GM18526 (cell line): ENCODE results near the gene SMG6.

Experiments used
- POLR2A ChIP-seq: IDR thresholded peaks from 3 replicates; pipeline ENCODE4 v1.6.1; 2011; ENCODE audit not compliant: insufficient read length; ENCODE audit errors: extremely low read depth

The SMG6 gene

DNA sequence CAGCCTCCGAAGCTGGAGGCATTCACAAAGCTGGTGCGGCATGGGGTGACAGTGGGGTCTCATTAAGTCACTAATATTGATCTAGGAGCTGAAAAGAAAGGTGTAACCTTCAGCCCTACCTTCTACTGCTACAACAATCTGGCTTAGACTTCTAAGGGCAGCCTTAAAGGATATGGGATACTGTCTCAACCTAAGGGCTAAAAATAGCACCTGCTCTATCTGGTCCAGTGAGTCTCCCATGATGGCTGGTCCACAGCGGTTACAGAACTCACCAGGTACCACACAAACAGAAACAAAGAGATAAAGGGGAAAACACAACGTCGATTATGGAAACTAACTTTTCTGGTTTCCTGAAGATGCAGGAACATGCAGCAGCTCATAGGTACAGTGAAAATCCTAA lies 115.8 kb downstream of the SMG6 start:
- no peak for TF ChIP-seq POLR2A

DNA sequence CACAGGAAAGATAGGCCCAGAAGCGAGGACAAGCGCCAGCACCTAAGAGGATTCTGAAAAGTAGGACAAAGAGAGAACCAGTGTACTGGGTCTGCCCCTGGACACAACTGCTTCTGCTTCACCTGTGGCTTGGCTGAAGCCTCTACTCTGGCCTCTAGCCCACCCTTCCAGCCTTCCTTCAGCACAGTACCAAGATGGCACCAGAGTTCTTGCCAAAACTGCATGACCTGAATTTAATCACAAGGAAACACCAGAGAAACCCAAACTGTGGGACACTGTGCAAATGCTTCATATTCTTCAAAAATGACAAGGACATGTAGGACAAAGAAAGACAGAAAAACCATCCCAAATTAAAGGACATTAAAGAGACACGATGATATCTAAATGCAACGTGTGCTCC lies 116.6 kb downstream of the SMG6 start:
- TF ChIP-seq POLR2A, result no peak

DNA sequence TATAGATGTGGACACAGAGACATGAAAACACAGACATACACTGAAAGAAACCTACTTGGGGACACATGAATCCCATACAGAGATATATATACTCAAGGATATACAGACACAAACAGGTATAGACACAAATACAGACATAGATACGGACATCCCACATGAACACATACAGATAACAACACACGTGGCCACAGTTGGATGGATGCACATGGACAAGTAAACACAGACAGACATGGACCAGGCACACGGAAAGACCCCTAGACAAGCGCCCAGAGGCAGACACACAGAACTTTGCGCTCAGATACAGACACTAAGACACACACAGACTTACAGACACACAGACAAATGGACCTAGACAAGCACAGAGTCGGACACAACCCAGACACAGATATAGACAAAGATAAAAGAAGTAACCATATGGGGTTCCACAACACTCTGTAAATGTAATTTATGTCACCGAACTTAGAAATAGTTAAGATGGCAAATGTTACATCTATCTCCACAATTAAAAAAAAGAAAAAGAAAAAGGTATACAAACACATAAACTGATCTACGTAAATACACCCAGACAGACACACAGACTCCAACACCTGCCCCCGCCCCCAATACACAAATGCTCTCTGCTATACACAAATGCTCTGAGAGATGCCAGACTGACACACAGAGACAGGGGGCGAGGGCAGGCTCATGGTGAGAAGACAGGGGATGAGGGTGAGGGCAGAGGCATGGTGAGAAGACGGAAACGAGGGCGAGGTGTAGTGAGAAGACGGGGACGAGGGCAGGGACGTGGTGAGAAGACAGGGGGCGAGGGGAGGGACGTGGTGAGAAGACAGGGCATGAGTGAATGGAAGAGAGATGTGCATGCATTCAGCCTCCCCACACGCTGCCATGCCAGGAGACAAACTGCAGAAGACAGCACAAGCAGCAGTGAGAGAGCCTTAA lies 118.3 kb downstream of the SMG6 start:
- TF ChIP-seq POLR2A, result no peak

DNA sequence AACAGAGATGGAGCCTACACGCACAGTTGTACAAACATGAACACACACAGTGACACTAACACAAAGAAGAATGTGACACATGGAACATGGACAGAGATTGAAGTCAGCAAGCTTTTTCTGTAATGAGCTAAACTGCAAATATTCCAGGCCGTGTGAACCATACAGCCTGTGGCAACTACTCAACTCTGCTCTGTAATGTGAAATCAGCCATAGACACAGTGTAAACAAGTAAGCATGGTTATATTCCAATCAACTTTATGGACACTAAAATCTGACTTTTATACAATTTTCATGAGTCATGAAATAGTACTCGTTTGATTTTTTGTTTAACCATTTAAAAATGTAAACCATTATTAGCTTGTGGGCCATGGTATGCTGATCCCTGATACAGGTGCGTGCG lies 120.2 kb downstream of the SMG6 start:
- TF ChIP-seq POLR2A, result no peak

DNA sequence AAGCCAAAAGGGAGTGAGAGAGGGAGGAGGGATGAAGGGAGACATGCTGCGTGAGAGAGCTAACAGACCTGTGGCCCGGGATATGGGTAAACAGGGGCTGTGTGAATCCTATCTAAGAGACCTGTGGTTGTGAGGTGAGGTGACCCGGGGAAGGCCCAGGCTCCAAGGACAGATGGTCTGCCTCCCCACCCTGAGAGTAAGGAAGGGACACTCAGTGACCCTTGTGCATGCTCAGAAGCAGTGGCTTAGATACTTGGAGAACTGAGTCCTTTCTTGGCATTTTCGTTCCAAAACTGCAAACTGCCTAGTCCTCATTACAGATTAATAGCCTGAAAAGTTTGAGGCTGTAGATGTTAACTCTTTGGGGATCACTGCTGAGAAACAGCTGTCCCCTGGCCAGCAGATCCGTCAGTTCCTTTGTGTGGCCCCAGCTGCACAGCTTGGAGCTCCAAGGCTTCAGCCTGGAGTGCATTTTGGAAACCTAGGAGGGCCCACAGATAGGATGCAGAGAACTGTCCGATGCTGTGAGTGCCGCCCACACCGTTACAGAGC lies 121.6 kb downstream of the SMG6 start:
- TF ChIP-seq POLR2A, result no peak

DNA sequence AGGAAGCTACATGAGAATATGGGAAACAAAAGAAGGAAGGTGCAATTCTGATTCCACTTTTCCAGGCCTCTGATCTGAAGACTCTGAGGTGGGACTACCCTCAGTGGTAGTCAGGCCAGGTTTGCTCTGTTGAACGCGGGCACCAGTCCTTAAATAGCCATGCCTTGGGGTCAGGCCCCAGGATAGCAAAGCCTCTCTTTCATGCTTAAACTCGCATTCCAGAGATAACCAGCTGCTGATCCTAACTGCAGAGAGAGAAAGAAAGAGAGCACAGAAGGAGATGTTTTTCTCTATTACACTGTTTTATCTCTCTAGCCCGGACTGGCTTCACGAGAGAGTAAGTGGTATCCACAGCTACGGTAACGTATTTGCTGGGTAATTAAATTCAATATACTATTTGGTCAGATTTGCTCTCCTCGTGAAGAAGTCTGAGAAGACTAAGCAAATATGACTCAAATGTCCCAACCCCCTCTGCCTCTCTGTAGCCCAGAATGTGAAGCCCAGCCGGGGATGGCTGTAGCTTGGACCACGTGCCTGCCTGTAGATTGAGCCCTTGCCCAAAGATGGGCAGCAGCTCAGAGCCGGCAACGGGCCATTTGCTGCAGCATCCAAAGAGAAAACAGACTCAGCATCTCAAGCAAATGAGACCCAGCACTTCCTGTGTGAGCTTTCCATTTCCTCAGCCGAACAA lies 122.2 kb downstream of the SMG6 start:
- TF ChIP-seq POLR2A, result no peak

DNA sequence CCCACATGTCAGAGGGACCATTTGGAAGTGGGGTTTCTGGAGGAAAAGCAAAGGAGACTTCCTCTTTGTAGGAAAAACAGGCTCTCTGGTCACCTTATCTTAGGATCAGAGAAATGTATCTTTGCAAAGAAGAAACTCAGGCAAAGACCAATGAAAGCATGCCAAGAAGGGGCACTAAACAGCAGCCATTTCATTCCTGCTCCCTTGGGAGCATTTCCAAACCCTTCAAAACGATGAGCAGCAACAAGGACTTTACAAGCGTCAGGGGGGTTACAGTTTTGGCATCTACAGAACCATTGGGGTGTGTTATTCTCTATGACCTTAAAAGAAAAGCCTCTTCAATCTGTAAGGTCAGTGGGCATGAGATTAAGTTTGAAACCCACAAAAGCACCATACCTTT lies 122.8 kb downstream of the SMG6 start:
- no peak for TF ChIP-seq POLR2A

DNA sequence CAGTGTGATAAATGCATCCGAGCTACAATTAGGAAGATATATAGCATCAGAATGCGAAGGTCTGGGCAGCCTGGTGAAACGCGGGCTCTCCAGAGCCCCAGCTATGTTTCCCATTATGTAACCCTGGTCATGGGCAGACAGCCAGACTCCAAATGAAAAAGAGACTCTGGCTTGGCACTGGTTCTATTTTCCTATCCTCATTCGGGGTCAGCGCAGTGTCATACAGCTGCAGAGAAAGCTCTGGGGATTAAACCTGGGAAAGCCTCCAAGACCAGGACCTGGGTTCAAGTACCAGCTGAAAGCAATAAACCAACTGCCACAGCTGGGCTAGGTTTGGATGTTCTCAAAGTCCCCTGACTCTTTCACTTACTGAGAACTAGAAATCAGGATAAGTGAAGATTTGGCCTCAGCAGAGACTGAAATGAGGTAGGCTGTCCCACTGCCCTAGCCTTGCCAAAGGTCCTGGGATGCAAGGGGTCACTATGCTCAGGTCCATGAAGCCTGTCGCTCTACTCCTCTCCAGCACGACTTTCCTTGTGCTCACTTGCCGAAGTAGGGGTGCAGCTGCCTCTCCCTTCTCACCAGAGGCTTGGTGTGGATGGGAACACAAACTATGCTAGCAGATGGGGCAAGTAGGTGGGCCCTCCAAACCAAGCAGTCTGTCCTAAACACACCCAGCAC lies 123.8 kb downstream of the SMG6 start:
- no peak for TF ChIP-seq POLR2A

DNA sequence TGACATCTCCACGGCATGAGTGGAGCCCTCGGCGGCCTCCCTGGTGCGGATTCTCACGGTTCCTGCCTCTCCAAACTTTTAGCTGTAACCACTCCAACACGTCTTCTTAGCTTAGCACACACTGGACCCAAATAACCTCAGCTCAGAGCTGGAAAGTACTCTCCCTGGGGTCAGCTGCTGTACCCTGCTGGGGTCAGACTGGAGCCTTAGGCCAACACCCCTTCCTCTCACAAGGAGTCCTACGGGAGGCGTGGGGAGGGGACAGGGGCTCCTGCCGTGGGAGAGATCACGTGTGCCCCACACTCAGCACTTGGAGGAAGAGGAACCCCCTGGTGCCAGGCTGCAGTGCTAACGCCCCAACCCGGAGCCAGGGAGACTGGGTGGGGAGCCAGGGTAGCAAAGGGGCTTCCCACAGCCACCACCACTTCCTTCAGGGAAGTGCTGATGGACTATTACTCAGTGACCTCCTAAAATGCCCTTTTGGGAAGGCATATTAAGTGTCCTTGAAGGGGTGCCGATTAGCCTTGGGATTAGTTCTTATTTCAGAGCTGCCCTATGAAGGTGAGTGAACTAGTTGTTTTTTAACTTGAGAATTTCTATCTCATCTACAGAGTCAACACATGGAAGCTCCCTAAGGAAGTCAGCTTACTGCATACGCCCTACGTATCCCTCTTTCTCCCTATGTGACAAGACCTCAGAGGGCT lies 124.6 kb downstream of the SMG6 start:
- TF ChIP-seq POLR2A, result no peak

DNA sequence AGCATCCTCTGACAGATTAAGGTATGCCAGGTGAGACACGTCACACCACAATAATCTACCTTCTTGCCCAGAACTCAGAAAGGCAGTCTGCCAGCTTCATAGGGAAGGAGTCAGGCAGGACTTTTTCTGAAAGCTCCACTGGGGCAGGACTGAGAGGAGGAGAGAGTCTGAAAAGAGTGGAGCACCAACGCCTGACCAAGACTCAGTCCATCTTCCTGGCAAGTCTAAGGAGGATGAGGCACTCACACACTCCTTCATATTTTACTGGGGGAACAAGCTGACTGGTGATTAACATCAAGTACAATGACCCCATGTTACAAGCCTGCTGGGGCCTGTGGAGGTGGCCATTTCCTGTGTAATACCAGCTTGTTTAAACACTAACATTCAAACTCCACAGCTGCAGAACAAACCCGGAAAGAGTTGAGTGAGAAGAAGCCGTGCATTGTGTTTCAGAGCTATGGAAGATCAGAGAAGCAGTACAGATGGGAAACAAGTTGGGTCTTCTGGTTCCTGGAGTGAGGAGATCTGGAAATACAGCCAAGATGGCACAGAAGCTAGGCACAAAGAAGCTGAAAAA lies 126.3 kb downstream of the SMG6 start:
- TF ChIP-seq POLR2A, result no peak

DNA sequence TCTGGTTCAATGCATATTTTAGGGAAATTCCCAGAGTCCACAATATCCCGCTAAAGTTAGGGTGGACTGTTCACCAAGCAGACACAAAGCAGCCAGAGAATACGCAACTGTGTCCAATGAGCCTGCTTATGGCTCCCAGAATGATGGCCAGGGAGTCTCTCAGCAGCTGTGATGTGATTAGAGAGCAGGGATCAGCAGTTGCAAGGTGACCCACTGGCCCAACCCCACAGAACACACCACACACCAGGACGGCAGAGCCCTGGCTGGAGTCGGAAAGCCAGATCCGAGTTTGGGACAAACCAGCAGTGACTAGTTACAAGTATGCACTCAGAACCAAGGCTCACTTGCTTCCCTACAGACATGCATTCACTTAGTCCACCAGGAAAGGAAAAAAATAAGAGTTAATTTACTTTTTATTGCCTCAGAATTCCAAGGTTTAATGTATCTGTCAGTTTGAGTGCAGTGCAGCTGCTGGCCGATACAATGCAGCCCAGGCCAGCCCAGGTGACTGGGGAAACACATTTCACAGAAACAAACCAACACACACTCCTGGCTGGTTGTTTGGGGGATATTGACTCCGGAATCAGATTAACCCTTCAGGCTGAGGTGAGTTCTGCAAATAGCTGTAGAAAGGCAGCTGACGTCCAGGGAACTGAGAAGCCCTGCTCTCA lies 127.0 kb downstream of the SMG6 start:
- no peak for TF ChIP-seq POLR2A

DNA sequence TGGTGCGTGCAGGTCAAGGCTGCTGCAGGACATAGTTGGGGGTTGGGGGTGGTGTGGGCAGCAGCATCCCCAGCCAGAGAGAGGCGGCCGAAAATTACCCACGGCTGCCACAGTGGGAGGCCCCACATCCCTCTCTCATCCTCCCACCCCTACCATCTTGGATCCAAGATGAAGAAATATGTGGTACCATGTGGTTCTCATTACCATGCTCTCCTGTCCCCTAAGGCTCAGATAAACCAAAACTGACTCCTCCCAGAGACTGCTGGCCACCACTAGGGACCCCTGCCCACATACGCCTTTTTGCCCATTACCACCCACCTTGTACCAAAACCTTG lies 128.3 kb downstream of the SMG6 start:
- TF ChIP-seq POLR2A, result no peak

DNA sequence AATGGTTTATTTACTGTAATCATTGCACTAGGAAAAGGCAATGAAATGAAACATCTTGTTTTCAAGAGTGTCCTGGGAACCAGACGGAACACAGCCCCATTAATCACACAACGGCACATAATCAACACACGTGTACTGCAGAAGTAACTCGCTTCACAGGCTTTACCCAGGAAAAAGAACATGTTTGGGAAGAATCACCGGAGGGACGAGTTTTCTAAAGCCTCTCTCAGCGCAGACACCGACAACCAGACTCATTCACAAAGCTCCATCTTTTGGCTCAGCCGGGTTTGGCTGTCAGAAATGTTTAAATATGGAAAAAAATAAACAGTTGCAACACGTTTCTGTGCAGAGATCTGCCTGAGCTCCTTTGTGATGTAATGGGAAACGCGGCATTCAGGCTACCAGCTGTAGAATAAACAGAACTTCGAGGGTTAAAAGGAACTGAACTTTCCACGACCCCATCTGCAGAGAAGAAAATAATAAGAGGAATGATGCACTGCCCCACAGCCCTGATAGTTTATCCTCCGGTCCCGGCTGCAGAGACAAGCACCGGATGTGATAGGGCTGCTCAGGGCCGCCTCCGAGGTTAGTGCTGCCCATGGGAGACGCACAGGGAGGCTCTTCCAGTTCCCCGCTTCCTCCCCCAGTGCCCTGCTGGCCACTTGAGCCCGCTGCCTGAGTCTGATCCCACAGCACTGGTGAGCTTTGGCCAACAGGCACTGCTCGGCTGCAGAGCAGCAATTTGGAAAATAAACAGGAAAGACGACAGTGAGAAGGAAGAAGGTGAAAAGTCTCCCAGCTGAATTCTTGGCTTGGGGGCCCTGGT lies 128.9 kb downstream of the SMG6 start:
- TF ChIP-seq POLR2A, result no peak
